GM19328 (cell line): ENCODE data around the gene HADHB.

Experiments used
- ATAC-seq: cut with Tn5 transposase; IDR thresholded peaks from one replicate; pipeline ENCODE4 v1.9.1; 2021; ENCODE audit warnings: mild to moderate bottlenecking, moderate library complexity; ENCODE audit not compliant: unreplicated experiment

HADHB gene

GRCh38 chr2:26244309-26245230, at the start of gene HADHB, which contains the start of gene HADHA:
Gene HADHB (plus strand): TSS chr2:26244939. CDS start chr2:26254255, 9,316 bp downstream.
Gene HADHA (minus strand): TSS chr2:26244632. CDS start chr2:26244596, 36 bp downstream.
- ATAC-seq = peak; percentile 67

GRCh38 chr2:26195040-26195984, 49.4 kb upstream of the HADHB start:
- no peak for ATAC-seq

GRCh38 chr2:26196683-26197418, 47.9 kb upstream of the HADHB start:
- ATAC-seq = no peak

- ATAC-seq = no peak
Measured at GRCh38 chr2:26197516-26197915, 47.2 kb upstream of the HADHB start.

- ATAC-seq = no peak
Measured at GRCh38 chr2:26202981-26203490, 41.7 kb upstream of the HADHB start.

- no peak for ATAC-seq
Measured at GRCh38 chr2:26203906-26204305, 40.8 kb upstream of the HADHB start.

- ATAC-seq = no peak
Measured at GRCh38 chr2:26212011-26212410, 32.7 kb upstream of the HADHB start.

- ATAC-seq = no peak
Measured at GRCh38 chr2:26214759-26215158, 30.0 kb upstream of the HADHB start.

GRCh38 chr2:26215833-26216232, 28.9 kb upstream of the HADHB start:
- no peak for ATAC-seq

GRCh38 chr2:26216587-26216986, 28.2 kb upstream of the HADHB start:
- no peak for ATAC-seq

- ATAC-seq = no peak
Measured at GRCh38 chr2:26217720-26218119, 27.0 kb upstream of the HADHB start.

- no peak for ATAC-seq
Measured at GRCh38 chr2:26223018-26223417, 21.7 kb upstream of the HADHB start.

- no peak for ATAC-seq
Measured at GRCh38 chr2:26224095-26224494, 20.6 kb upstream of the HADHB start.

- ATAC-seq = no peak
Measured at GRCh38 chr2:26229595-26229994, 15.1 kb upstream of the HADHB start.

GRCh38 chr2:26230806-26231205, 13.9 kb upstream of the HADHB start:
- no peak for ATAC-seq

- ATAC-seq = no peak
Measured at GRCh38 chr2:26235089-26235488, 9.7 kb upstream of the HADHB start.

GRCh38 chr2:26237868-26238267, 6.9 kb upstream of the HADHB start:
- no peak for ATAC-seq

GRCh38 chr2:26238311-26238958, 6.3 kb upstream of the HADHB start:
- no peak for ATAC-seq

- ATAC-seq = no peak
Measured at GRCh38 chr2:26241928-26242436, 2.8 kb upstream of the HADHB start.
